HG02571 (cell line): Measurements from ENCODE around the gene ROBO3.

Experiments used
- ATAC-seq: cut with Tn5 transposase; IDR thresholded peaks from one replicate; pipeline ENCODE4 v1.9.1; 2021; ENCODE audit warnings: mild to moderate bottlenecking, moderate library complexity; ENCODE audit not compliant: unreplicated experiment

ROBO3 gene

DNA sequence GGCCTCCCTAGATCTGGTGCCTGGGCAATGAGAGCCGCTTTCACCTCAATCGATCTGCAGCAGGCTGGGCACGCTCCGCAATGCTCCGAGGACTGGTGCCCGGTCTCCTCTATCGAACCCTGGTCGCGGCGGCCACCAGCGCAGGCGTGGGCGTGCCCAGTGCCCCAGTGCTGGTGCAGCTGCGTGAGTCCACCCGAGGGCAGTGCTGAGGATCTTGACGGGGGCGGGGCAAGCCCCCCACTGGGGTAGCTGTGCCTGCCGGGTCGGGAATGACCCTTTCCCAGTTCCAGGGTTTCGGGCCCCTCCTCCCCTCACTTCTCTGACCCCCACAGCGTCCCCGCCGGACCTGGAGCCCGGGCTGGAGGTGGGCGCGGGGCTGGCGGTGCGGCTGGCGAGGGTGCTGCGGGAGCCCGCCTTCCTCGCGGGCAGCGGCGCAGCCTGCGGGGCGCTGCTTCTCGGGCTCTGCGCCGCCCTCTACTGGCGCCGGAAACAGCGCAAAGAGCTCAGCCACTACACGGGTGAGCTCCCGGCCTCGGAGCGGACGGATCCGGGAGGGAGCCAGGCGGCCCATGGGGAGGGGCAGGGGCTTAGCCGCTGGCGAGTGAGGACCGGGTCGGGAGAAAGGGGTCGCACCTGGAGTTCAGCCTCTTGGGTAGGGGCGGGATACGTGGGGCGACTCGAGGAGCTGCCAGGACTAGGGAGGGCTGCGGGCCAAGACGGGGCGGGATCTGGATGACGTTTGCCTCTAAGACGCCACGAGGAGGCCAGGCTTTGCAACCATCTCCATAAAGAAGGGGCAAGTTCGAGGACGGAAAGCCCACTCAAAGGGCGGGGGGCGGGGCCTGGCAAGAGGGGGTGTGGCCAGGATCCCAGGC is 10.9 kb downstream of the ROBO3 start:
- peak; percentile 94 for ATAC-seq

GRCh38 chr11:124876818-124877630 is 11.8 kb downstream of the ROBO3 start:
- ATAC-seq, result no peak

DNA sequence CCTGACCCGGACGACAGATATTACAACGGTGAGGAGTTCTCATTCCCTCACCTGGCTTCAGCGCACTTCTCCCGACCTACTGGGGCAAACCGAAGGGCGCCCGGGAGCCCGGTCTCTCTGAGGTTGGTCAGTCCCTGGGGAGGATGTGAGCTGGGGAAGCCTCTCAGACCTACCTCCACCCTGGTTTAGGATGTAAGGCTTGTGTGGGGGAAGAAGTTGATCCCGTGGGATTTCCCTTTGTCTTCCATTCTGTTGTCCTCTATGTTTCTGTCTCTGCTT is 12.3 kb downstream of the ROBO3 start:
- ATAC-seq, result no peak

DNA sequence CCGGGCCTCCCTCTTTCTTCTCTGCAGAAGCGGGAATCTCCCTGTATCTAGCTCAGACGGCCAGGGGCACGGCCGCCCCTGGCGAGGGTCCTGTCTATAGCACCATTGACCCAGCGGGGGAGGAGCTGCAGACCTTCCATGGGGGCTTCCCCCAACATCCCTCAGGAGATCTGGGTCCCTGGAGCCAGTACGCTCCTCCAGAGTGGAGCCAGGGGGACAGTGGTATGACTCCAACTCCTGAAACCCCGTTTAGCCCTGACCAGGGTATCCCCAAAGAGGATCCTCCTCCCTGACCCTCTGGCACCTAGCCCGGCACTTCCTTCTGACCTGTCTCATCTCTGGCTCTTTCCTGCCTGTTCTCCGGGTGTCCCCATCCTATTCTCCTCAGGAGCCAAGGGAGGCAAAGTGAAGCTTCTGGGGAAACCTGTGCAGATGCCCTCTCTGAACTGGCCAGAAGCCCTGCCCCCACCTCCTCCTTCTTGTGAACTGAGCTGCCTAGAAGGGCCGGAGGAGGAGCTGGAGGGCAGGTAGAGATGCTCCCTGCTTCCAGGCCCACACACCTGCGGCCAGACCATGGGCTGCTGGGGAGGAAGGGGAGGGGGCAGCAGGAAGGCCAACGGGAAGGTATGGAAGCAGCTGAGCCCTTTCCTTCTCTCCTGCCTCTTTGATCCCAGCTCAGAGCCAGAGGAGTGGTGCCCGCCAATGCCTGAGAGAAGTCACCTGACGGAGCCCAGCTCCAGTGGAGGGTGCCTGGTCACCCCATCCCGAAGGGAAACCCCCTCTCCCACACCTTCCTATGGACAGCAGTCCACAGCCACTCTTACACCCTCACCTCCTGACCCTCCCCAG is 12.9 kb downstream of the ROBO3 start:
- ATAC-seq, result no peak

DNA sequence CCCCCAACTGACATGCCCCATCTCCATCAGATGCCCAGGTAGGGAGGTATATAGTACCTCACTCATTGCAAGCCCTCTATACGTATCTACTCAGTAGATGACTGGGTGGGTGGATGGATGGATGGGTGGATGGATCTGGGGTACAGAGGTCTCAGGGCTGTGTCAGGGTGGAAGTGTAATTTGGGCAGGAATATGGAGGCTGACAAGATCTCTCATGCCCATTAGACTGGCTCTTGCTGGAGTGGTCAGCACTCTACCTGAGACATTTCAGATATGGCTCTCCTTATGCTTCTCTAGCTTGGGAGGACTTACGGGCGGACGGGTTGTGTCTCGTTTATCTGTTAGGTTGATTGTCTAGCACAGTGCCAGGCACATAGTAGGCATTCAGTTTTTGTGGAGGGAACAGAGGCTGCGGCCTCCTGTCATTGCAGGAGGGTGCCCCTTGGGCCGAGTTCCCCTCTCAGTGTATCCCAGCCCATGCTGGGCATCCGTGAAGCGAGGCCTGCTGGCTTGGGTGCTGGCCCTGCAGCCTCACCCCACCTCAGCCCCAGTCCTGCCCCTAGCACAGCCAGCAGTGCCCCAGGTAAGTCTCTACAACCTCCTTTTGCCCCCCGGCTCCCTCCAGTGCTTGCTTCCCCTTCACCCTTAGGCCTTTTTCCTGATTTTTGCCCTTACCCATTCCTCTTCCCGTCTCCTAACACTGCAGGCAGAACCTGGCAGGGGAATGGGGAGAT is 13.7 kb downstream of the ROBO3 start:
- no peak for ATAC-seq

GRCh38 chr11:124879493-124880289 is 14.5 kb downstream of the ROBO3 start:
- ATAC-seq, result no peak

- no peak for ATAC-seq
Measured at GRCh38 chr11:124880290-124880611, 15.0 kb downstream of the ROBO3 start.

- no peak for ATAC-seq
Measured at GRCh38 chr11:124880958-124881357, 15.7 kb downstream of the ROBO3 start.

DNA sequence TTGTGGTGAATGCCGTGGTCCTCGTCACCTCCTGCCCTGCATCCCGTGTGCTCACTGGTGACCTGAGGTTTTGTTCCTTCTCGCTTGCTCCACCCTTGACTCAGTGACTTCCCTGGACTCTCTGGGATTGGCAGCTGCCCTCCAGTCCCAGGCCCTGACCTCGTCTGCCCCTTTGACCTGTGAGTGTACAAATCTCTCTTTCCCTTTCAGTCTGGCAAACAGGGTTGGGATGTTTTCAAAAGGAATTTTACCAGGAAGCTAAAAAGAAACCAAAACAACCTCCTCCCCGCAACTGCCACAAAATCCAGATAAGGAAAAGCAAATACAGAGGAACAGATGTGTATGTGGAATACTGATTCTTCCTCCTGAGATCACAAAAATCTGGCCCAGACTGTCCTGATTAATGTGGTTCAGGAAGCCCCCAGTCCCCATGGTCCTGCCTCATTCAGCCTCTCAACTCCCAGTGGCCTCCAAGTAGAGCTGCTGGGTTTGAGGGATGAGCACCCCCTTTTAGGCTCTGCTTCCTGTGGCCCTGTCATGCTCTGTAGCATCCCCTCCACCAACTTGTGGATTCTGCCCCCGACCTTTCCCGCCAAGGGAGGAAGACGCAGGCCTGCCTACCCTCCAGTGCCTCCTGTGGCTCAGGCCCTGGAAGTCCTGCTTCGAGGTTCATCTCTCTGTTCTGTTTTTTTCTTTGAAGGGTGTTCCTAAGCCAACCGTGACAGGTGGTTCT is 17.3 kb downstream of the ROBO3 start:
- ATAC-seq, result no peak

DNA sequence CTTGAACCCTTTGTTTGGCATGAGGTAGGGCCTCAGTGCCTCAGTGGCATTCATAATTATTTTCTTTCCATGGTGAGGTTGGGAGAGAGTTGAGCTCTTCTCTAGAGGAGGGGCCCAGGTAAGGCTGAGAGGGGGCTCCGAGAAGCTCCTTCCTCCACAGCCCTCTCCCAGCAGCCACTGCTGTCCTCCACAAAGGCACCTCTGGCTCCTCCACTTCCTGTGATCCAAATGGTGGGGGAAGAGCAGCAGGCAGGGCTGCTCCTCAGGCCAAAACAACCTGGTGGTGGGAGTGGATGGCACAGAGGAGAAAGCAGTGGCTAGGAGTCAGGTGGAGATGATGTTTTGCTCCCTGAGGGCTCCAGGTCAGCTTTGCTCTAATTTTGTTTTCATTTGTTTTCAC is 19.1 kb downstream of the ROBO3 start:
- ATAC-seq, result no peak

GRCh38 chr11:124884869-124885479 is 19.7 kb downstream of the ROBO3 start:
- no peak for ATAC-seq

- ATAC-seq, result no peak
Measured at GRCh38 chr11:124886476-124886875, 21.2 kb downstream of the ROBO3 start.

GRCh38 chr11:124886978-124887666 is 21.9 kb downstream of the ROBO3 start:
- no peak for ATAC-seq

DNA sequence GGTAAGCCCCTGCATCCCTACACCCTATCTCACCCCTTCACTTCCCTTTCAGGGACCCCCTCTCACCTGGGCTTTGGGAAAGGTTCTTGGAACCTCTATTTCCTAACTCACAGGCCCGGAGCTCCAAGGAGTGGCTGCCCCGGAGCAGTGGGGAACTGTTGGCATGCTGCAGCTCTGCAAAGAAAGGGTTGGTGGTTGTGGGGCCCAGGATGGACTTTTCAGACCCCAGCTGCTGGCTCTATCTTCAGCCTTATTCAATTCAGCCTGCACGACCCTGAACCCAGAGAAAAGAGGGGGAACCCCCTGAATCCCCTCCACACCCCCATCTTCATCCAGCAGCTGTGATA is 22.4 kb downstream of the ROBO3 start:
- no peak for ATAC-seq

- no peak for ATAC-seq
Measured at GRCh38 chr11:124889191-124890091, 24.2 kb downstream of the ROBO3 start.

DNA sequence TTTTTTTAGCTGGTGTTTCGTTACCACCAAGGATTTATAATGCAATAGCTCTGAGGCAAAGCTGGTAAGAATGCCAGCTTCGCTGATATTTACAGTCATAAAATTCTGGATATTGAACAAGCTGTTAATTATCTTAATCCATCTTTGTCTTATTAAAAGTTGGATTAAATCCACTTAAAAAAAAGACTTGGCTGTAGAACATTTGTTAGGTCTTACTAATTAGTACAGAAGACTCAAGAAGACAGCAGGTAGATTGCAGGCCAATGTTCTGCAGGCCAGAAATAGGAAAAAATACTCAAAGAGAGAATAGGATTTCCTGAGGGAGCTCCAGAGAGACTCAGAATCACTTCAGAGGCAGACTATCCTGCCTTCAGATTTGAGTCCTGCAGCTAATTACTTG is 24.9 kb downstream of the ROBO3 start:
- no peak for ATAC-seq

- no peak for ATAC-seq
Measured at GRCh38 chr11:124890683-124891372, 25.6 kb downstream of the ROBO3 start.
